Measurements from ENCODE around the gene ADAMTS6. TPM values are rescaled to one million over a fixed set of nuclear protein-coding genes. Genes with fewer than 3 reads are reported as not detected.

The ADAMTS6 gene
- total RNA-seq, 2 experiments from 2014 or later: 1.6 to 1.7 TPM

GRCh38 chr5:65126542-65127069, 355.1 kb downstream of the ADAMTS6 start:
- no peak overlapping the region for H3K27ac Mint-ChIP-seq

GRCh38 chr5:65125591-65126541, 355.9 kb downstream of the ADAMTS6 start:
- no peak overlapping the region for H3K4me3 Mint-ChIP-seq
- no peaks in the 10 kb centered on the region for H3K27me3 Mint-ChIP-seq
- H3K4me1 Mint-ChIP-seq: peaks cover 9% of the 10 kb centered on the region
- H3K27ac Mint-ChIP-seq: no peak overlapping the region
- H3K36me3 Mint-ChIP-seq (ENCODE audit: low read depth): no peaks in the 10 kb centered on the region
- CTCF ChIA-PET: no interaction called here
- POLR2A ChIA-PET: no interaction called here
- DNase-seq: no peak
- H3K9me3 Mint-ChIP-seq: no peaks in the 10 kb centered on the region

More at GRCh38 chr5:65126542-65127069, 355.1 kb downstream of the ADAMTS6 start:
- ChIA-PET CTCF (no interaction called here), POLR2A (no interaction called here)
- Mint-ChIP-seq H3K9me3 (no peaks in the 10 kb centered on the region), H3K4me1 (peaks cover 9% of the 10 kb centered on the region), H3K36me3 (ENCODE audit: low read depth) (no peaks in the 10 kb centered on the region), H3K27me3 (no peaks in the 10 kb centered on the region), H3K4me3 (no peak overlapping the region)
- DNase-seq: no peak

GRCh38 chr5:65121880-65122436, 359.8 kb downstream of the ADAMTS6 start:
- Mint-ChIP-seq H3K4me3 (no peak overlapping the region), H3K9me3 (no peaks in the 10 kb centered on the region), H3K27ac (no peak overlapping the region), H3K36me3 (ENCODE audit: low read depth) (peaks cover 3% of the 10 kb centered on the region), H3K4me1 (peaks cover 9% of the 10 kb centered on the region), H3K27me3 (peaks cover 4% of the 10 kb centered on the region)
- CTCF ChIA-PET: no interaction called here
- POLR2A ChIA-PET: no interaction called here
- DNase-seq: no peak

- Mint-ChIP-seq H3K4me3 (no peak overlapping the region), H3K9me3 (no peaks in the 10 kb centered on the region), H3K36me3 (ENCODE audit: low read depth) (peaks cover 3% of the 10 kb centered on the region), H3K4me1 (peaks cover 6% of the 10 kb centered on the region), H3K27ac (no peak overlapping the region), H3K27me3 (peaks cover 6% of the 10 kb centered on the region)
- CTCF ChIA-PET: no interaction called here
- POLR2A ChIA-PET: no interaction called here
- DNase-seq: no peak
Observed at GRCh38 chr5:65120371-65120967, 361.3 kb downstream of the ADAMTS6 start.

GRCh38 chr5:65117525-65117924, 364.2 kb downstream of the ADAMTS6 start:
- CTCF ChIA-PET: no interaction called here
- POLR2A ChIA-PET: no interaction called here
- Mint-ChIP-seq H3K9me3 (no peaks in the 10 kb centered on the region), H3K36me3 (ENCODE audit: low read depth) (peaks cover 3% of the 10 kb centered on the region), H3K4me1 (no peaks in the 10 kb centered on the region), H3K4me3 (no peak overlapping the region), H3K27me3 (peaks cover 10% of the 10 kb centered on the region), H3K27ac (no peak overlapping the region)
- DNase-seq: no peak

- H3K27me3 Mint-ChIP-seq: peaks cover 28% of the 10 kb centered on the region
- CTCF ChIA-PET: no interaction called here
Observed at GRCh38 chr5:65113771-65114170, 367.9 kb downstream of the ADAMTS6 start.

GRCh38 chr5:65111961-65112658, 369.6 kb downstream of the ADAMTS6 start:
- ChIA-PET CTCF (no interaction called here), POLR2A (no interaction called here)
- no peak for DNase-seq
- H3K27me3 Mint-ChIP-seq: peaks cover 28% of the 10 kb centered on the region
- H3K36me3 Mint-ChIP-seq (ENCODE audit: low read depth): no peaks in the 10 kb centered on the region
- H3K27ac Mint-ChIP-seq: no peak overlapping the region
- no peaks in the 10 kb centered on the region for H3K4me1 Mint-ChIP-seq
- H3K9me3 Mint-ChIP-seq: no peaks in the 10 kb centered on the region
- no peak overlapping the region for H3K4me3 Mint-ChIP-seq

More at GRCh38 chr5:65113771-65114170, 367.9 kb downstream of the ADAMTS6 start:
- H3K27ac Mint-ChIP-seq: no peak overlapping the region
- peaks cover 3% of the 10 kb centered on the region for H3K36me3 Mint-ChIP-seq (ENCODE audit: low read depth)
- POLR2A ChIA-PET: interaction anchor here (1.0 kb wide), 1 partner anchor 9 kb away, joined by 3 read pairs; no protein-coding TSS in a partner anchor
- no peak for DNase-seq
- no peaks in the 10 kb centered on the region for H3K4me1 Mint-ChIP-seq
- H3K4me3 Mint-ChIP-seq: no peak overlapping the region
- H3K9me3 Mint-ChIP-seq: no peaks in the 10 kb centered on the region

- CTCF ChIA-PET: no interaction called here
- Mint-ChIP-seq H3K27me3 (peaks cover 27% of the 10 kb centered on the region), H3K27ac (no peak overlapping the region), H3K9me3 (no peaks in the 10 kb centered on the region), H3K4me3 (no peak overlapping the region), H3K4me1 (peaks cover 22% of the 10 kb centered on the region), H3K36me3 (ENCODE audit: low read depth) (no peaks in the 10 kb centered on the region)
- POLR2A ChIA-PET: no interaction called here
- no peak for DNase-seq
Observed at GRCh38 chr5:65108786-65109743, 372.7 kb downstream of the ADAMTS6 start.

- DNase-seq: no peak
- Mint-ChIP-seq H3K27ac (no peak overlapping the region), H3K36me3 (ENCODE audit: low read depth) (no peaks in the 10 kb centered on the region), H3K4me1 (peaks cover 35% of the 10 kb centered on the region), H3K9me3 (no peaks in the 10 kb centered on the region), H3K4me3 (no peak overlapping the region), H3K27me3 (peaks cover 32% of the 10 kb centered on the region)
- CTCF ChIA-PET: interaction anchor here (1.0 kb wide), 1 partner anchor 27 kb away, joined by 3 read pairs; no protein-coding TSS in a partner anchor
- POLR2A ChIA-PET: interaction anchor here (1.2 to 4.1 kb wide), 3 partner anchors 8 to 377 kb away, joined by 3 to 22 read pairs (median 11); partner anchors contain the start of gene ADAMTS6
Observed at GRCh38 chr5:65105301-65105700, 376.4 kb downstream of the ADAMTS6 start.

- POLR2A ChIA-PET: interaction anchor here (1.2 to 4.1 kb wide), 3 partner anchors 8 to 378 kb away, joined by 3 to 22 read pairs (median 11); partner anchors contain the start of gene ADAMTS6
- Mint-ChIP-seq H3K4me1 (peaks cover 35% of the 10 kb centered on the region), H3K27ac (no peak overlapping the region), H3K4me3 (no peak overlapping the region), H3K27me3 (peaks cover 29% of the 10 kb centered on the region), H3K9me3 (no peaks in the 10 kb centered on the region), H3K36me3 (ENCODE audit: low read depth) (no peaks in the 10 kb centered on the region)
- CTCF ChIA-PET: interaction anchor here (1.0 kb wide), 1 partner anchor 26 kb away, joined by 3 read pairs; no protein-coding TSS in a partner anchor
- no peak for DNase-seq
Observed at GRCh38 chr5:65104831-65105230, 376.9 kb downstream of the ADAMTS6 start.

- H3K36me3 Mint-ChIP-seq (ENCODE audit: low read depth): no peaks in the 10 kb centered on the region
- H3K4me3 Mint-ChIP-seq: peak overlapping the region; percentile 54
- H3K9me3 Mint-ChIP-seq: no peaks in the 10 kb centered on the region
- no peak overlapping the region for H3K27ac Mint-ChIP-seq
- ChIA-PET POLR2A (interaction anchor here (1.2 to 4.1 kb wide), 4 partner anchors 9 to 459 kb away, joined by 3 to 22 read pairs (median 12); partner anchors contain the start of genes ADAMTS6, CENPK and PPWD1), CTCF (interaction anchor here (0.6 to 2.0 kb wide), 9 partner anchors 26 to 1010 kb away, joined by 3 to 13 read pairs (median 3); partner anchors contain the start of gene ADAMTS6)
- no peak for DNase-seq
- H3K27me3 Mint-ChIP-seq: peaks cover 22% of the 10 kb centered on the region
- peaks cover 35% of the 10 kb centered on the region for H3K4me1 Mint-ChIP-seq
Observed at GRCh38 chr5:65103756-65104440, 377.8 kb downstream of the ADAMTS6 start.

All from activated CD4-positive, alpha-beta memory T cell treated with anti-CD3 and anti-CD28 coated beads, Interleukin-2, amount 10 ng/mL, durations not matched to agents 7 days and 5 days (primary cell).